ENCODE data around the gene TBC1D22A. TPM values are rescaled to one million over a fixed set of nuclear protein-coding genes. Genes with fewer than 3 reads are reported as not detected.

TBC1D22A gene
- total and polyA plus RNA-seq, 2 experiments from 2014 or later: 9.6 to 13.3 TPM

GRCh38 chr22:47091246-47091651, 328.8 kb downstream of the TBC1D22A start:
- Histone ChIP-seq H3K27me3 (ENCODE audit: insufficient read depth) (no peaks in the 10 kb centered on the region), H3K79me2 (replicated peaks; ENCODE audit: insufficient read depth) (no peaks in the 10 kb centered on the region), H4K20me1 (replicated peaks; ENCODE audit: insufficient read depth) (0 out of 2 replicates have a peak, but pooled peaks cover 3% of the 10 kb centered on the region), H3F3A (replicated peaks; ENCODE audit: low read depth) (no peaks in the 10 kb centered on the region), H3K27ac (ENCODE audit: low read depth) (no peak overlapping the region), H3K4me1 (ENCODE audit: insufficient read depth) (peaks cover 21% of the 10 kb centered on the region; the same call in 1 of the 2 replicates), H3K4me3 (peak overlapping the region; percentile 62), H2AFZ (no peak overlapping the region), H3K36me3 (ENCODE audit: insufficient read depth) (no peaks in the 10 kb centered on the region), H3K9me2 (ENCODE audit: insufficient read depth) (no peaks in the 10 kb centered on the region), H3K4me2 (peak overlapping the region; percentile 83)
- Mint-ChIP-seq H3K36me3 (ENCODE audit: low read depth) (peaks cover 10% of the 10 kb centered on the region; the same call in 1 of the 3 replicates), H3K27me3 (ENCODE audit: insufficient read depth, low read depth, poor library complexity) (peaks cover 3% of the 10 kb centered on the region), H3K9me3 (peaks cover 13% of the 10 kb centered on the region), H3K27ac (no peak overlapping the region; the same call in 1 of the 2 replicates), H3K4me1 (peaks cover 28% of the 10 kb centered on the region), H3K4me3 (peak overlapping the region; percentile 76)
- DNase-seq (ENCODE audit: low spot score) (peak; percentile 41), ATAC-seq (peak; percentile 26; the same call in 2 of the 3 replicates)
- TF ChIP-seq ETS1 (IDR thresholded peaks at IDR 0.05) (no peak), ZNF114 (CRISPR knock-in tag; IDR thresholded peaks at IDR 0.05) (no peak), REST (IDR thresholded peaks at IDR 0.05; ENCODE audit: unreplicated experiment) (no peak), CREB1 (CRISPR knock-in tag; IDR thresholded peaks at IDR 0.05; ENCODE audit: low read depth) (no peak), NANOG (IDR thresholded peaks at IDR 0.05; ENCODE audit: borderline replicate concordance) (no peak), ZNF331 (CRISPR knock-in tag; IDR thresholded peaks at IDR 0.05; ENCODE audit: low read depth) (no peak), ZNF462 (CRISPR knock-in tag; IDR thresholded peaks at IDR 0.05) (no peak), POLR2AphosphoS5 (IDR thresholded peaks at IDR 0.05; ENCODE audit: low read depth) (no peak)
